Iris pigment epithelial cell (primary cell): ENCODE data around the gene COL20A1.

Source experiments
- DNase-seq: peaks from one replicate; pipeline ENCODE4 v3.0.0-alpha.2; 2011; ENCODE audit warnings: low read depth

Gene COL20A1

DNA sequence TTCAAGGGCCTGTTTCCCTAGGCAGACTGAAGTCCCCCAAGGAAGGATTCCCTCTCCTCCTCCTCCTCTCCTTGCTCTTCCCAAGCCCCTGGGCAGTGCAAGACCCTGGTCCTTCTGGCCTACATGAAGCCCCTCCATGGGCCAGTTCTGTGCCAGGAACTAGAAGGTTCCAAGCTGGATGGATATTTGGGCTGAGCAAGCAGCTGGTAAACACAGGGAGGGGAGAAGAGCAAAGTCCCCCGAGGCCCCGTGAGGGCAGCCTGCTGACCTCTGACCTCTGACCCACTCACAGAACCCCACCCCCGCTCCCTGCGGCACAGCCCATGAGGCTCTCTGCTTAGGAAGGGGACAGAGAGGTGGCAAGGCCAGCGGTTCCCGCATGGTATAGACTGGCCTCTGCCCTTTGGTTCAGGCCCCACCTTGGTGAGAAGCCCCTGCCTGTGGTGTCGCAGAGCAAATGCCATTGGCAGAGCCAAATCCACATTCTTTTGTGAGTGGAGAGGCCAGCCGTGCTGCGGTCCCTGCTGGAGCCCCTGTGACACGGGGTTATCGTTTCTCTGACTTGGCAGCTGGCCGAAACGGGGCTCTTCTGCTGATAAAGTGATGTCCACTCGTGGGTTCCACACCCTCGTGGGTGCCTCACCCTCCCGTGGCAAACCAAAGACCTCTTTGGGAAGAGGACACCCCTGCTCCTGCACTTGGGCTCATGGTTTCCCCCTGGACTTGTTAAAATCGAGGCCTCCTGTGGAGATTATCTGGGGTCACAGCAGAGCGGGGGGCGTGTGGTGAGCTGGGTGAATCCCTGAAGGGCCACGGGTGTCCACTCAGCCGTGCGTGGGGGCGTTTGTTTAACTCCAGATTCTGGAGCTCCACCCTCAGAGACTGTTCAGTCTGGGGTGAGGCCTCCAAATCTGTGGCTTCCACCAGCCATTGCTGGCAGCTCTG, 70.3 kb downstream of the COL20A1 start:
- no peak for DNase-seq

DNA sequence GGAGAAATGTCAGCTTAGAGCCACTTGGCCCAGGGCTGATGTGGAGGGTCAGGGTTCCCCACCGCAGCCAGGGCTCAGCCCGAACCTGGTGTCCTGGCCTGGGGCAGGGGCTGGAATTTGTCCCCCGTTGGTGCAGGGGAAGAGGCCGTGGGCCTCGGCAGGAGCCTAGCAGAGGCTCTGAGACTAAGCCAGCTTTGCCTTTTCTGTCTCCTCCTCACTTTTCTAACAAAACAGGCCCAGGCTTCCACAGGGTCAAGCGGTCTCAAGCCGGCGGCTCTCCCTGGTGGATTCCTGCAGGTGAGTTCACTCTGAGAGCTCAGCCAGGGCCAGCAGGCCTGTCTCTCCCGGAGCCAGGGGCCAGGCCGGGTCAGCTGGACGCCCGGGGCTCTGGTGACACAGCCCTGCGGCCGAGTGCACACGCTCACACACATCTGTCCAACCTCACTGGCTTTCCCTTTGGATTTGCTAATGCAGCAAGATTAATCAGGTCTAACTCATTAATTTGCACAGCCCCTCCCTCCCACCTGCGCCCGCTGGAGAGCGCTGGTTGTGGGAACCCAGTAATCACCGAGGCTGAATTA, 71.1 kb downstream of the COL20A1 start:
- DNase-seq: no peak

DNA sequence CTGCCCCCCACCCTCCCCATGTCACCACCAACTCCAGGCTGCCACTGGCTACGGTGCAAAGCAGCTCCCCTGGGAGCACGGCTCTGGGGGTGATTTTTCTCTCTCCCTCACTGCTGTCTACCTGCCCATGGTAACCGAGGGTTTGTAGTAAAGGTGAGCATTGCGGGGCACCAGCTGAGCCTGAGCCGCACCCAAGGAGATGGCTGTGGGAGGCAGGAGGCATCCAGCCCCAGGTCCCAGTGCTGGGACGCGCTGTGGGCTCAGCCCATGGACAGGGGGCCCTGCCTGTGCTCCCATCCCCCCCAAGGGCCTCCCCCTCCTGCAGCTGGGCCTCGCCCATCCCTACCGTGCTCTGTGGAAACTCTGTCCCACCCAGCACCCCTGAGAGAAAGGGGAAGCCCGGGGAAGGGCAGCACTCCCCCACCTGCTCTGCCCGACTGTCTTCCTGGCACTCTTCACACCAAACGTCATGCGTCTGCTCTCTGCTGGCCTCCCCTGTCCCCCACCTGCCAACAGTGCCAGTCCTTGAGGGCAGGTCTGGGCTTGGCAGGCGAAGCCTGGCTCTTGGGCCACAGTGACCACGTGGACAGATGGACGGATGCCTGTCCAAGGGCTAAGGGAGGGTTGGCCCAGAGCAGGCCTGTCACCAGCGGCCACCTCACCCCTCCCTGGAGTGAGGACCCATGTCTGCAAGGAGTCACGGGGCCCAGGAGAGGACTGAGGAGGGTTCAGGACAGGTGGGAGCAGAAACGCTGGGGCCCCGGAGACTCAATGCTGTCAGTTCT, 72.0 kb downstream of the COL20A1 start:
- no peak for DNase-seq

DNA sequence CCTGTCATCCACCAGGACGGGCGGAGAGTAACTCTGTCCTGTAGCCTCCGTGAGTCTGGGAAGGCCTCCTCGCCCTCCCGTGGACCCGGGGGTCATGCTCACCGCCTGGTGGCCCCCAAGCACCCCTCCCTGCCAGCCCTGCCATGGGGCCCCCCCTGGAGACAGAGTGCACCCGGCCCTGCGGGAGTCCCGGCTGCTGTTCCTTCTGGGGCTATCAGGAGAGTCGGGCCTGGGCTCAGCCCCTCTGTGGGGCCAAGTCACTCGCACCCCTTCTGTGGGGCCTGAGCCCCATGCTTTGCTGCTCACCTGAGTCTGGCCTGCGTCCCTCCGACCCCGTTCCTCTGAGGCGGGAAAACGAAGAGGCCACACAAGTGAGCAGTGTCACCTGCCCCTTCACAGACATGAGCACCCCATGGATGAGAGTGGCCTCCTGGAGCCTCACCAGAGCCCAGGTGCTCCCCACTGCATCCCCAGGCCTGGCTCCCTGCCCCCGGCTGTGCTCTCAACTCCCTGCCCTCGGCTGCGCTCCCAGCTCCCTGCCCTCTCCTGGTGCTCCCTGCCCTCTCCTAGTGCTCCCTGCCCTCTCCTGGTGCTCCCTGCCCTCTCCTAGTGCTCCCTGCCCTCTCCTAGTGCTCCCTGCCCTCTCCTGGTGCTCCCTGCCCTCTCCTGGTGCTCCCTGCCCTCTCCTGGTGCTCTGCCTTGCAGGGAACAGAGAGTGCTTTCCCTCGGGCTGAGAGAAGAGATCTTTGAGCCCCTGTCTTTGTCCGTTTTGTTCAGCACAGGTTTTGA, 72.8 kb downstream of the COL20A1 start:
- no peak for DNase-seq

DNA sequence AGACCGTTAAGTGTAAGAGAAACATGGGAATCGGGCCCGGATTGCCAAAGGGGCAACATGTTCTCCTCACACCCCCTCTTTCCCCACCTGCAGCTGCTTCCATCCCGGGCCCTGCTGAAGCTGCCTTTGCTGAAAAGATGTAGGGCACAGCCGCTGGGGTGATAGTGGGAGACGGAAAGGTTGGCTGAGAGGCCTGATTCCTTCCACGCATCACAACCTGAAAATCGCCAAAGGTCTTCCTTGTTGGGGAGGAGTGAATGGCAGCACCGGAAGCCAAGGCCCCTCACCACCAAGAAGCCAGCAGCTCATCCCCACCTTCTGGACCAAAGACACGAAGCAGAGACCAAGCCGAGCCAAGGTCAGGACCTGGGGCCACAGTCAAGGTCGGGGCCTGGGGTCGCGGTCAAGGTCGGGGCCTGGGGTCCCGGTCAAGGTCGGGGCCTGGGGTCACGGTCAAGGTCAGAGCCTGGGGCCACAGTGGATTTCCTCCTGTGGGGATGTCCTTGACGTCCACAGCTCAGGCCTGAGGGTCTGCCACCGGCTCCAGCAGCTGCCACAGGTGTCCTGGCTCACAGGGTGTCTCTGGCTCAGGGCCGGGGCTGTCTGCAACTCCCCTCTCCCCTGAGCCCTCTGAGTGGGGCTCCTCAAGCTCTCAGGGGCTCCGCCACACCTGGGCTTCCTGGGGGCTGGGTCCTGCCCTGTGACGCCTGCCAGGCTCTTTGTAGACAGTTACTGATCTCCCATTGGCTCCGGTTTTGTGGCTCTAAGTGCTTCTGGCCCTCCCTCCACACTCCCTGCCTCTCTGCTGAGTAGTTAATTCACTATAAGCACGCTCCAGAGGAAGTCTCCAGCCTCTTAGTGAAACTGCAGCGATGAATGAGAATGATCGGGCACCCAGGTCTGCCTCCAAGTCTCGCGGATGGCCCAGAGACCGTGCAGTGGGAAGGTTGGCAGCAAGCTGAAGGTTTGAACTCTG, 73.7 kb downstream of the COL20A1 start:
- DNase-seq: no peak

DNA sequence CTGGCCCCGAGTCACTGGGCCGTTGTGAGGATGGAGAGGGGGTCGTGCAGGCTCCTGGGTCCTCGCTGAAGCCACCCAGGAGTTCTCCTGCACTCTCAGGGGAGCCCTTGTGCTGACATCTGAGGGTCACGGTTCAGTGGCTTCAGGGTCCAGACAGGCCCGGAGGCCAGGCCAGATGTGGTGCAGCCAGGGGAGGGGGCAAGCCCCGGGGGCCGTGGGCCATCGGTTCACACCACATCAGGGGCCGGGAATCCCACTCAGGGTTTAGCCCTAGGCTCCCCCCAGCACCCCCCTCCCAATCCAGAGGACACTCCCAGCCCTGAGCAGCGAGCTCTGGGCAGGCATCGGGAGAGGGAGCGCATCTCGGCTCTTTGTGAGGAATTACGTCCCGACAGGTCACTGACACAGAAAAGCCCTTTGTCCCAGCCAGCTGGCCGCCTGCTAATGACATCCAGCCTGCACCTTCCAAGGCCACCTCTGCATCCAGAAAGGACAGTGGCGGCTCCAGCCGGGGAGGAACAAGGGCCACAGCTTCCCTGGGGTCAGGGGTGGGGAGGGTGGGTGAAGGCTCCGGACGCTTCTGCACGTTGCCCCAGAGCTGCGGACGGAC, 74.6 kb downstream of the COL20A1 start:
- no peak for DNase-seq

DNA sequence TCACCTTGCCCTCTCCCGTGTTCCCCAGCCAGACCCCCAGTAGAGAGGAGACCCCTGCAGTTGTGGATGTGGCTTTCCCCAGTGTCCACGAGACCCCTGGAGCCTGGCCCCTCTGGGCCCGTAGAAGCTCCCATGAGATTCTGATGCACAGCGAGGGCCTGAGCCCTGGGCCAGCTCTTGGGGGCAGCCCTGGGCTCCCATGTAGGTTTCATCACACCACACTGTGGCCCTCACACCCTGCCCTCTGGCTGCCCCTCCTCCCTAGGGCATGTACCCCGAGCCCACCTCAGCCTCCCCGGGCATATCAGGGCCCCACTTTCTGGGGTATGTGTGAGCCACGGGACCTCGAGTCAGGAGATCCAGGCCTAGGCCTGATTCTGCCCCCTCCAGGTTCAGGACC, 75.2 kb downstream of the COL20A1 start:
- no peak for DNase-seq

DNA sequence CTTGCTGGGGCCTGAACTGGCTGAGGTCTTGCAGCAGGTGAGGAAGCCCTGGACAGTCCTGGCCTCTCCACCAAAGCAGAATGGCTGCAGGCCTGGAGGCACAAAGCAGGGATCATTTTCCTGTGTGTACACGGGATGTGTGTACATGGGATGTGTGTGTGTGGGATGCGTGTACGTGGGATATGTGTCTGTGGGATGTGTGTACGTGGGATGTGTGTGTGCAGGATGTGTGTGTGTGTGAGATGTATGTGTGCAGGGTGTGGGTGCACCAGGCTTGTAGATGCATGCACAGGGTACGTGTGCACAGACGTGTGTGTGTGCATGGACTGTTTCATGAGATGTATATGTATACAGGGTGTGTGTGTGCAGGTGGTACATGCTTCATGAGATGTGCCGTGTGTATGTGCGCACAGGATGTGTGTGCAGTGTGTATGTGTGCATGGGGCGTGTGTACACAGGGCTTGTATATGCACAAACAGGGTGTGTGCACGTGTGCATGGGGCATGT, 76.1 kb downstream of the COL20A1 start:
- no peak for DNase-seq

DNA sequence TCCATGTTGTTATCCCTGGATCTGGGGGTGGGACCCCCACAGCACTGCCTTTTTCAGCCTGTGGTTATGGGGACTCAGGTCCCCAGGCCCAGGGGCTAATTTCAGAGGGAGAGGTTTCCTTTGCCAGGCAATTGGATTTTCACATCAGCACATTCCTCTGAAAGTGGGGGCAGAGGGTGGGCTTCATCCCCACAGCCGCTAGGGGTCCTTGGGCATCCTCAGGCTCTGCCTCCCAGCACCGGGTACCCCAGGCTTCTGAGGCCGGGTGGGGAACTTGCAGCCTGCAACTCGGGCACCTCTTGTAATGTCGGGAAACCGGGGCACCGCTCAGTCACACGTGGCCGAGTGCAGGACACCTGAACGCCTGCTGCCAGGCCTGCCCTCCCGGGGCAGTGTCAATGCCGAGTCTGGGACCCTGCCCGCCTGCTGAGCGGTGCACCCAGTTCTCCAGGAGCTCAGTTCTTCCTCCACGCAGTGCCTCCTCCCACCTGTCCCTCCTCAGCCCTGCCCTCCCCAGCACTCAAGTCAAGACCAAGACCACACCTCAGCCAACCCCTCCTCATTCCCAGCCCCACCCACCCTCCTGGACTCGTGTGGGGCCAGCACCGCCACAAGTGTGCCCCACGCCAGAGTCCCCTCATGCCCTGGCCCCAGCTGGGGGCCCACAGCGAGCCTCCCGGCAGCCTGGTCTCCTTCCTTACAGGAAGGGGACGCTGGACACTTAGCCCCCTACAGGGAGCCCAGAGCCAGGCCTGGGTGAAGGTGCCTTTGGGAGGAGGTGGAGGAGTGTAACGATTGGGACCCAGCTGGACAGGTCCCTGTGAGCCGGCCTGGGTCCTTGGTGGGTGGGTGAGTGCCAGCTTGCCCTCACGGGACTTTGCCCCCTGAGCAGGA, 77.0 kb downstream of the COL20A1 start:
- DNase-seq: no peak

DNA sequence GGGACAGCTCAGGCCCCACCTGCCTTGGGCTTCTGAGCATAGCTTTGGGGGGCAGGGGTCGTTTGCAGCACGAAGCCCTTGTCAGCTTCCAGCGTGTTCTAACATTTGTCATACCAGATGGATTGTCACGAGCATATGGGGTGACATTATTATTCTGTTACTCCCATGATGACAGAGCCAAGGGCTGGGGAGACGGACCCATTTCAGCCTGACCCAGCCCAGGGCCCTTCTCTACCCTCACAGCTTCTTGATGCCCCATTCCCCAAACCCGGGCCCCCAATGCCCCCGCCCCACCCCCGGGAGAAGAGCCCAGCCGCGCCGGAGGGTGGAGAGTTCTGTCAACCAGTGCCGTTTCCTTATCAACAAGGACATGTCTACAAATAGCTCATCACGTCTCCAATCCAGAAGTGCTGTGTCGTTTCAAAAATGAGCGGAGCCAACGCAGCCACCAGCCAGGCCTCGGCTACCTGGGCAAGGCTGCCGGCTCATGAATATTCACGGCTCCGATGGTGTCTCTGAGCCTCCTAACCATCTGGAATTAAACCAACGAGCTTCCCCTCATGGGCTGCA, 77.7 kb downstream of the COL20A1 start:
- no peak for DNase-seq

DNA sequence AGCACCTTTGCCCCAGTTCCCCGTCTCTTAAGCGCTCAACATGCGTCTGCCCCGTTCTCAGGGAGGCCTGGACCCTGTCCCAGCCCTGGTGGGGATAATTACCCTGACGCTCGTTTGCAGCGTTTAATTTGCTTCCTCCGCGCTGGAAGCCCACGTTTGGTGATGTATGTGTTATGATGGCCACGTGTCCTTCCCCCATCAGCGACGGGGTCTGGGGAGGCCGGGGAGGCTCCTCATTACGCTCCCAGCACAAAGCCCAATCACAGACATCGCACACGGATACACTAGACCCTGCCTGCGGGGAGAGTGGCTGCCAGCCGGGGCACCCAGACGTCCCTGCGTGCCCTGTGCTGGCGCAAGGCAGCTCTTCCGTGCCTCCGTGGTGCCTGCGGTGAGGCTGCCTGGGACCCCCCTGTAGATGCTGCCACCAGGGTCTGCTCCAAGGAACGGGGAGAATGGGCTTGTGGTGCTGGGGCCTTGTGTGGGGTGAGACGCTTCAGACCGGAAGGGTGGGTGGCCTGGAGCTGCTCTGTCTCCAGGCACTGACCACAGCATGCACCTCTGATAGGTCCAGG, 78.4 kb downstream of the COL20A1 start:
- no peak for DNase-seq

DNA sequence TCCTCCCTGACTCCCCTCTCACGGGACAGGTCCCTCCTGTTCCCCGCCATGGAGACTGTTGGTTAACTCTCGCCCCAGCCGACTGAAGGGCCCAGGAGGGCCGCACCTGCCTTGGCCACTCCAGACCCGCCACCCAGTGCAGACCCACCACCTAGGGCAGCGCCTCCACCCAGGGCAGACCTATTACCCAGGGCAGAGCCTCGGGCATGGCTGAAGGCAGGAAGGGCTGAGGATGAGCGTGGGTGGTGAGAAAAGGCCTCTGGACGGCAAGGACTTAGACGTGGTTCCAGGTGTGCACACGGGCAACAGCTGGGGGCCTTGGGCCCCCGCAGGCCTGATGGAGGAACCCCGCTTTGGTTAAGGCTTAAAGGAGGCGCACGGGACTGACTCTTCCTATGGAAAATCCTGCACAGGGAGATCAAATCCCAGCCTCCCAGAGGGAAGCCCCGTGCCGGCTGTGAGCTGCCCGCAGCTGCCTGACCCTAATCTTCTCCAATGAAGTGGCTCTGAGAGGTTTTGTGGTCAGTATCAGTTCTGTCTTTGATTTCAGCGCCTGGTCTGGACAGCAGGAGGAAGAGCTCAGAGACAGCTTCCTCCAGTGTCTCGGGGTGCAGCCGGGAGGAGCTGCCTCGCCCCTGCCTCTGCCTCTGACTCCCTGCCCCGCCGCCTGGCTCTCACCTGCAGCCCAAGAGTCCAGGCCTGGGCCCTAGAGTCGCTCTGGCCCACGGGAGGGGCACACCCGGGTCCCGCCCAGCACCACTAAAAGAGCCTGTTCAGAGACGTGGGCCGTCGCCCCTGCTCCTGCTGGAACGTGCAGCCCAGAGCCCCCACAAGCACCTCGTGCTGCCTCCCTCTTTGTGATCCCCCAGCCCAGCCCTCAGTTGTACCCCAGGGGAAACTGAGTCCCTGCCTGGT, 80.2 kb downstream of the COL20A1 start:
- DNase-seq: no peak

DNA sequence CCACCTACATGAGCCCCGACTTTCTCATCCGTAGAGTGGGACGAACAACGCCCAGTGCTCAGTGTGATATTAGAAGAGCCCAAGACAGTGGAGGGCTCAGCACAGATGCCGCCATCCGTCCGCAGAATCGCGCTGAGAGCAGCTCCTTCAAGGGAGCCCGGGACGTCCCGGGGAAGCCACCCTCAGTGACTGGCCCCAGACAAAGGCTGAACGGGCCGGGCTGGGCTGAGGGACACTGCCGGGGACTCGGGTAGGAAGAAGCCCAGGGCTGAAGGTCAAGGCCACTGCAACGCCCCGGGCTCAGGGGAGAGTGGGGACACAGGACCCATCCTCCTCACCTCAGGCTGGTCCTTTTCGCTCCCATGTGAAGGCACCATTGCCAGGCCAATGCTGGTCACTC, 81.0 kb downstream of the COL20A1 start:
- no peak for DNase-seq

DNA sequence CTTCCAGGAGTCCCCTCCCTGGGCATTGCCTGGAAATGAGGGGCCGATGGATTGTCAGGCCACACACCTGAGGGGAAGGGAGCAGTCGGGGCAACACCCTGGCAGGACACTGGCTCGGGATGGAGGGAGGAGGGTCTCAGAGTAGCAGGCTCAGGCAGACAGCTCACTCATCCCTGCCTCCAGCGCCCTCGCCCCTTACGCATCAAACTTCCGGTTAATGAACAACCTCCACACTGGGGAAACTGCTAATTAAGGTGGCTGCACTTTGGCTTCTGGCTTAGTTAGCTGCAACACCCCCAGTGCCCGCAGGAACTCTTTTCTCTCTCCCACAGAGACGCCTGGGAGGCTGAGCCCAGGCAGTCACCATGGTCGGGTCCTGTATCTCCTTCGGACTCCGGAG, 81.5 kb downstream of the COL20A1 start:
- no peak for DNase-seq

DNA sequence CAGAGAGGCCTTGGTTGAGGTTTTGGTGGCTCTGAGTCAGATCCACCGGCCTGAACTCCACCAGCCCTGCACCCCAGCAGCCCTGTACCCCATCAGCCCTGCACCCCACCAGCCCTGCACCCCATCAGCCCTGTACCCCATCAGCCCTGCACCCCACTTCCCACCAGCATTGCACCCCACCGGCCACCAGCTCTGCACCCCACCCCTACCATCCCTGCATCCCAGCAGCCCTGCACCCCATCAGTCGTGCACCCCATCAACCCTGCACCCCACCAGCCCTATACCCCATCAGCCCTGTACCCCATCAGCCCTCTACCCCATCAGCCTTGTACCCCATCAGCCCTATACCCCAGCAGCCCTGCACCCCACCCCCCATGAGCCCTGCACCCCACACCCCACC, 82.5 kb downstream of the COL20A1 start:
- no peak for DNase-seq

DNA sequence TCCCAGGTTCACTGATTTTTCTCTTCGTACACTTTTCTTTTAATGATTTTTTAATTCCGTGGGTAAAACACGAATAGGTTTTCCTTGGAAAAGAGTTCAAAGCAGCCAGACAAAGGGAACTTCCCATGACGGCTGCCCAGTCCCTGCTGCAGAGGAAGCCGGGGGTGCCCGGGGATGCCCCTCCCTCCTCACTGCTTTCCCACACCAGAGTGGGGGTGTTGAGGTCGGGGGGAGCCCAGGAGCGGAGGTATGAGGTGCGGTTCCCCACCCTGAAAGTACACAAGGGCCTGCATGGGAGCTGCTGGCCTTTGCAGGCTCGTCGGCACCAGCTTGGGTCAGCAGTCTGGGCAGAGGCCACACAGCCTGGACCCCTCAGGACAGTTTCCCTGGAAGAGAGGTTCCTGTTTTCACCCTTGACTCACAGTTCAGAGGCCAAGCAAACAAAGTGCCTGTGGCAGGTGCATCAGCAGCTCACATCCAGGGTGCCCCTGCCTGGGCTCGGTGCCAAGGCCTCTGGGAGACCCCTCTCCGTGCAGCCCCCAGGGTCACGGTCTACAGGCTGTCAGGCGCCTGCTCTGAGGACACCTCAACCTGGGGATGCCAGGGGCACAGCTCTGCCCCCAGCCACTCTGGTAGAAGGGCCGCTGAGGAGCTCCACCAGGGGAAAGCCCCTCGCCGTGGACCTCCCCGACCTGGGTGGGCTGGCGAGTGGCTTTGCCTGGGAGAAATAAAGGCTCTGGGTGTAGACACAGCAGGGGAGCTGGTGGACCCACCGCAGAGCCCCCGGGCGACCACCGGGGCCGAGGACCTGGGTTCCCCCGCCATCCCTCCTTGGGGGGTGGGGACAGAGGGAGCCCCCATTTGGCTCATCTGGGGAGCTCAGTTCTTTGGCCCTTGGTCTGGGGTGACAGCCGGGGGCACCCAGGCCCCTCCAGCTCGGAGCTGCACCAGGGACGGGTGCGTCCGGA, 83.6 kb downstream of the COL20A1 start:
- DNase-seq: no peak
